AG10803 (cell line): ENCODE measurements around the gene HPSE.
"Not testable (repeated sequence)": the region's sequence is repeated elsewhere in the genome, so short reads cannot be mapped to it uniquely, and the experiment has no call there.

Source experiments
- DNase-seq: peaks from one replicate; pipeline ENCODE4 v3.0.0; 2010; ENCODE audit warnings: low read depth
- H3K4me3 ChIP-seq: 2 replicates; pipeline ENCODE4 v1.5.1; 2011; ENCODE audit warnings: mild to moderate bottlenecking, low read length, control low read depth
- CTCF ChIP-seq: conservative IDR thresholded peaks from 2 replicates; pipeline ENCODE4 v1.5.1; 2011; ENCODE audit warnings: mild to moderate bottlenecking, low read length, control low read depth, inconsistent platforms

HPSE gene

GRCh38 chr4:83297548-83298260 lies 36.9 kb downstream of the HPSE start:
- no peak for DNase-seq
- H3K4me3 ChIP-seq = no peak overlapping the region
- no peak for TF ChIP-seq CTCF

DNA sequence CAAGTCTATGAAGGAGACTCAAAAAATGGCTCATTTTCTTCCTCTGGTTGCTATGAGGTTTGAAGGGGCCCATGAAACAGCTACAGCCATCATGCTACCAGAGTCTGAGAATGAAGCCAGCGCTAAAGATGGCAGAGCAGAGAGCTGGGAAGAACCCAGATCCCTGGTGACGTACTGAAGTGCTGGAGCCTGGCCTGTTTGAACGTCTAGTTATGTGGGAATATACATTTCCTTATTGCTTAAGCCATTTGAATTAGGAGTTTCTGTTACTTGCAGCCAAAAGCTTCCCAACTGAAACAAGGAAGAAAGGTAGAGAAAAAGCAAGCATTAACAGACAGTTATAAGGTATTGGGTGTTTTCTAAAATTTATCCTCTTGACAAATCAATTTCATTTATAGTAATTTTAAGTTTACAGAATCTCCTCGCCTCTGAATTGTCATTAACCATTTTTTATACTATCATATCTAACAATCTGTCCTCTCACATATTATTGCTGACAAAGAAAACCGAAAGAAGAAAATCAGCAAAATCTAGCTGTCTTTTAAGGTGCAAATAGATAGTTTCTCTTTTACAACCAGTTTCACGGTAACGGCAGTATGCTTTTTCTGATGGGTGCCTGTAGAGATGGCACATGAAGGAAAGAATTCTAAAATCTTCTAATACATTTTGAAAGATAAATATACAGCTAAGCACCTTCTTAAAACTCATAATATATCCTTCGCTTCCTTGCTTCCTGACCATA lies 41.2 kb downstream of the HPSE start:
- TF ChIP-seq CTCF = no peak
- no peak for DNase-seq
- no peak overlapping the region for H3K4me3 ChIP-seq

GRCh38 chr4:83290059-83290774 lies 44.4 kb downstream of the HPSE start:
- H3K4me3 ChIP-seq, DNase-seq: not testable (repeated sequence)

GRCh38 chr4:83288381-83288780 lies 46.3 kb downstream of the HPSE start:
- not testable (repeated sequence) for H3K4me3 ChIP-seq, DNase-seq

GRCh38 chr4:83285055-83285407 lies 49.6 kb downstream of the HPSE start:
- no peak for TF ChIP-seq CTCF
- peak overlapping the region; percentile 65 for H3K4me3 ChIP-seq
- DNase-seq = peak; percentile 55

DNA sequence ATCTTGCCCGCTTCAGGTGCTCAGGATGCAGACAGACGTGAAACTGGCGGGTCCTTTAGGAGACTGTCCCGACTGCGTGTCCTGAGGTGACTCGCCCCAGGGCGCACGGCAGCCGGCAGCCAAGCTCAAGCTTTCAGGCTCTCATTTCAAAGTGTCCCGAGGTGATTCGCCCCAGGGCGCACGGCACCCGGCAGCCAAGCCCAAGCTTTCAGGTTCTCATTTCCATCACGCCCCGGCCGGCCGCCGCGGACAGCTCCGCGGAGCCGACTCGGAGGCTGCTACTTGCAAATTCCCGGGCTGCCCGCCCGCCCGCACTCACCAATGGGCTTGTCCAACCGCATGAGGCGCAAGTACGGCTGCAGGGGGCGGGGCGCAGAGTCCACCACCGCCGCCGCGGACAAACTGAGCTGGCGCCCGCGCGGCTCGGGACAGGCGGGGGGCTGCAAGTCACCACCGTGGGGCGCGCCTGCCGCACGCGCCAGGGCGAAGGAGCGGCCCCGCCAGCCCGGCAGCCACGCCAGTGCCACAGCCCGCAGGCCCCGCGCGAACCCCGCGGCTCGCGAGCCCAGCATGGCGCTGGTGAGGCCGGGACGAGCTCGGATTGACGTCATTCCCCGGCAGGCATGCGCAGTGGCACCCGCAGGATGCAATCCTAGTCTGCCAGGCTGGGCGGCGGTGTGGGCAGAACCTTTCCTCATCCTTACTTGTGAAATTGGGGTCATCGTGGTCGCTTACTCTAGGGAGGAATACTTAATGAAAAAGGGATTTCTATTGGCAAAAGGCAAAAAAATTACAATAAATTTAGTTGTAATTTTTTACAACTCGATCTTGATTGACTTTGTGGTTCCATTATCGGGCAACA lies 50.2 kb downstream of the HPSE start, which contains the start of gene COQ2:
COQ2 (minus strand) TSS at position 606 of the 862 bp plus-strand sequence; CDS start at position 572, 34 bp downstream.
- TF ChIP-seq CTCF = peak; percentile 16; the same call in 1 of the 2 replicates
- peak within 1 kb of the TSS; percentile 65 for H3K4me3 ChIP-seq

DNA sequence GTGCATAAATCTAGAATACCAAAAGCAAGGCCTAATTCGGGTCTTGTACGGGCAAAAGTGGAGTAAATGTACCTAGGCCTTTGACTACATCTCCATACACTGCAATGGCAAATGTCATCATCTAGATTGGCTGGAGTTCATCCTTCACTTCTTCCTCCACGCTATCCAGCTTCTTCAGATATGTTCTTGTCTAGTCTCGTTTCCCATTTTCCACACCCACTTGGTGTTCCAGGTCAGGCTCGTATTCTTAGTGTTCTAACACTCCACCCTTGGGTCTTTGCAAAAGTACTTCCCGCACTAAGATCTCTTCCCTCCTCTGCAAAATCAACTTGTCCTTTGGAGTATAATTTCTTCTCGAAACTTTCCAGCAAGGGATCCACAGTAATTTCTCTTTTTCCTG lies 51.5 kb downstream of the HPSE start:
- TF ChIP-seq CTCF = no peak
- H3K4me3 ChIP-seq = no peak overlapping the region
- DNase-seq = no peak

More for the DNA sequence above, 50.2 kb downstream of the HPSE start, which contains the start of gene COQ2:
- peak; percentile 95 for DNase-seq
